NCI-H526 treated with DMSO at 0.1 percent for 48 hours (cell line): ENCODE data around the gene CYP20A1.
"Not testable (repeated sequence)": the region's sequence is repeated elsewhere in the genome, so short reads cannot be mapped to it uniquely, and the experiment has no call there.

ENCODE experiments used
- DNase-seq: peaks from one replicate; lab custom pipeline; 2025; lab: John Stamatoyannopoulos, UW

The CYP20A1 gene

DNA sequence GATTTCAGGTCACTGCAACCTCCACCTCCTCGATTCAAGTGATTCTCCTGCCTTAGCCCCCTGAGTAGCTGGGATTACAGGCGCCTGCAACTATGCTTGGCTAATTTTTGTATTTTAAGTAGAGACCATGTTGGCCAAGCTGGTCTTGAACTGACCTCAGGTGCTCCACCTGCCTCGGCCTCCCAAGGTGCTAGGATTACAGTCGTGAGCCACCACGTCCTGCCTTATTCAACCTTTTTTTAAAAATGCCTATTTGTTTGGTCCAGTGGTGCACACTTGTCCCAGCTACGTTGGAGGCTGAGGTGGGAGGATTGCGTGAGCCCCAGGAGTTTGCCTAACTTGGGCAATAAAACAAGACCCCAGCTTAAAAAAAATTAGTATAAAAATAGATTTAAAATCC is 43.3 kb downstream of the CYP20A1 start:
- DNase-seq = no peak

GRCh38 chr2:203286532-203286931 is 47.7 kb downstream of the CYP20A1 start:
- no peak for DNase-seq

DNA sequence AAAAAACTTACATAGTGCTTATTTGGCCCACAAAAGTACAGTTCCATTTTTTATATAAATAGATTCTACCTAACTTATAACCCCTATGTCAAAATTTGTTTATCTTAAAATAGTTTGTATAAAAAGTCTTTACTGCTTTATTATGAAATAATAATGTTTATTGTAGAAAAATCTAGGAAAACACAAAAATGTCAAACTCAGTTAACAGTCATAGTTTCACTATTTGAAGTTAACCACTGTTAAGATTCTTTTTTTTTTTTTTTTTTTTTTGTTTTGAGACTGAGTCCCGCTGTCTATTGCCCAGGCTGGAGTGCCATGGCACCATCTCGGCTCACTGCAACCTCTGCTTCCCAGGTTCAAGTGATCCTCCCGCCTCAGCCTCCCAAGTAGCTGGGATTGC is 62.8 kb downstream of the CYP20A1 start:
- no peak for DNase-seq

- not testable (repeated sequence) for DNase-seq
These were observed 63.8 kb downstream of the CYP20A1 start for GRCh38 chr2:203302586-203302985.

DNA sequence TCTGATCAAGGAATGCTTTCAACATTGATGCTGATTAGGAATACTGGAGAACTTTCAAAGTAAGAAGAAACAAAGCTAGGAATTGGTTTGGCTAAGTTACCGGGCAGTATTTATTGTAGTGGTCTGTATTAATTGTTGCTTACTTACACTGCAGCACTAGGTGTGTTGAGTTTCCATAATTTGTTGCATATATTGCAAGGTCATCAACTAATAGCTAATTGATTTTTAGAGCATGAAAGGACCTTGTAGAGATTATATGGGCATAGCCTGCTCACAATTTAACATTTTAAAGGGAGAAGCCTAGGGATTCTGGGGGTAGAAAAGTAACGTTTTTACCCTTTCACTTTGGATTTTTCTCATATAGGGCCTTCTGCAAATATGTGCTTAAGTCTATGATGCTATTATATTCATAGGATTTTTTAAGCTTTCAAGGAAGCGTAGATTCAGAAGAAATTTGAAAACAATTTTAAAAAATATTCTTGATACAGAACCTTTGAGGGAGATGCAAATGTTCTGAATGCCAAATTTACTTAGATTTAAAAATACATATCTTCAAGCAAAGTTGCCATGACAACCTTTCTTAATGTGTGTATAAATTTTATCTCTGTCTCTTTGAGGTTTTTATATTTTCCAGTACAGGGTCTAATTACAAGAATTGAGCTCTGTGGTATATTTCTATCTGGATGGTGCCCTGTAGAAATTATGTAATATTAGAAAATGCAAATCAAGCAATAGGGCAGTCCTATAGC is 72.0 kb downstream of the CYP20A1 start:
- DNase-seq = no peak

DNA sequence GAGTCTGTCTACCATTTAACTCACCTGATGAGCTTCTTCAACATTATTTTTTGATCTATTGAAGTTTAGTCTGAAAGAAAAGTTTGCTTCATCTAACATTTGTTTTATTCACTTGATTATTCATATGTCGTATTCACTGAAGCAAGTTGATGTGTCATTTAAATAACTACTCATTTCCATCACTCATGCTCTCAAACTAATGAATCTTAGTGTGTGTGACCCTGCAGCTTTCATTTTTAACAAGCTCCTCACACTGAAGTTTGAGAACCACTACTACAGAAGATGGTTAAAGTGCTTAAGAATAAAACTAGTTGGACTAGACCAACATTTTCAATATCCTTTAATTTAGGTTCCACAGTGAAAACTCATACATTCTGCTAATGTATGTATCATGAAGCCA is 87.5 kb downstream of the CYP20A1 start:
- no peak for DNase-seq

DNA sequence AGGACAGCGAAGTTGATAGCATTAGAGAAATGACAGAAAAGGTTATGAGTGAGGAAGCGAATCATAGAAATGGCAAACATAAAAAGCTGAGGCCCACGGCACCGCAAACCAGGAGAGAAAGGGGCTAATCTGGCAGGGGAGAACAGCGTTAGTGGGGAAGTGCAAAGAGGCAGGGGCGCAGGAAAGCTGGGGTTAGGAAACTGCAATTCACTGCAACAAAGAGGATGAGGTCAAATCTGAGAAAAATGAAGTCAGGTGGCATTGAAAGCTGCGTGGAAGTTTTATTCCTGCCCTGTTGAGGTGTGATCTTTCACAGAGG is 88.7 kb downstream of the CYP20A1 start:
- DNase-seq = peak; percentile 36

DNA sequence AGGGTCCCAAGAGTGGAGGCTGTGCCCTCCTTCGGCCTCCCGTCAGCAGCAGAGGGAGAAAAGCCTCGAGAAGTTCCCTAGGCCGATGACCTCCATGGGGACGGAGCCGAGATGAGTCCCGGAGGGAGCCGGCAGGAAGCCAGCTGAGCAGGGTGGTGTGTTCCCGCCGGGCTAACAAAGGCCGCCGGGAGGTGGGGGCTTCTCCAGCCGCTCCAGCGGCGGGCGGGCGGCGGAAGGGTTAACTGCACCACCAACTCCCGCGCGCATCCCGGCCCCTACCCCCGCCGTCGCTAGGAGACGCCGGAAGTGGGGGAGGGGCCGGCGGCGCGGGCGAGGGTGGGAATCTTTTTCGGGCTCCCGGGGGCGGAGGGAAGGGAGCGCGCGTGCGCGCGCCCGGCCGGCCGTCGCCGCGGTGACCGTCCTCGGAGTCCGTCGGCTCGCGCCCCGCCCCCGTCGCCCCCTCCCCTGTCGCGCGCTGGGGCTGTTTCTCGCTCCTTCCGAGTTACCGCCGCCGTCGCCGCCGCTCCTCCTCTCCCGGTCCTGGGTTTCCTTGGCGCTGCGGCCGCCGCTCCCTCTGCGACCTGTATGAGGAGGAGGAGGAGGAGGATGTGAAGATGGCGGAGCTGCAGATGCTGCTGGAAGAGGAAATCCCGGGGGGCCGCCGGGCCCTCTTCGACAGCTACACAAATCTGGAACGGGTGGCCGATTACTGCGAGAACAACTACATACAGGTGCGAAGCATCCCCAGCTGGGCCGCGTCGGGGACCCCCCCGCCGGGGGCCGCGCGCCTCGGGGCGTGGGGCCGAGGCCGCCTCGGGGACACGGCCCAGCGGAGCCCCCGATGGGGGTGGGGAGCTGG is 89.3 kb downstream of the CYP20A1 start, which contains the start of gene ABI2:
ABI2 (plus strand) TSS at position 494 of the 859 bp plus-strand sequence; CDS start at position 615, 121 bp downstream.
- peak; percentile 83 for DNase-seq

- peak; percentile 49 for DNase-seq
These were observed 90.1 kb downstream of the CYP20A1 start for GRCh38 chr2:203328760-203329540.

GRCh38 chr2:203330434-203330833 is 91.6 kb downstream of the CYP20A1 start:
- no peak for DNase-seq

GRCh38 chr2:203338322-203338721 is 99.5 kb downstream of the CYP20A1 start:
- no peak for DNase-seq

DNA sequence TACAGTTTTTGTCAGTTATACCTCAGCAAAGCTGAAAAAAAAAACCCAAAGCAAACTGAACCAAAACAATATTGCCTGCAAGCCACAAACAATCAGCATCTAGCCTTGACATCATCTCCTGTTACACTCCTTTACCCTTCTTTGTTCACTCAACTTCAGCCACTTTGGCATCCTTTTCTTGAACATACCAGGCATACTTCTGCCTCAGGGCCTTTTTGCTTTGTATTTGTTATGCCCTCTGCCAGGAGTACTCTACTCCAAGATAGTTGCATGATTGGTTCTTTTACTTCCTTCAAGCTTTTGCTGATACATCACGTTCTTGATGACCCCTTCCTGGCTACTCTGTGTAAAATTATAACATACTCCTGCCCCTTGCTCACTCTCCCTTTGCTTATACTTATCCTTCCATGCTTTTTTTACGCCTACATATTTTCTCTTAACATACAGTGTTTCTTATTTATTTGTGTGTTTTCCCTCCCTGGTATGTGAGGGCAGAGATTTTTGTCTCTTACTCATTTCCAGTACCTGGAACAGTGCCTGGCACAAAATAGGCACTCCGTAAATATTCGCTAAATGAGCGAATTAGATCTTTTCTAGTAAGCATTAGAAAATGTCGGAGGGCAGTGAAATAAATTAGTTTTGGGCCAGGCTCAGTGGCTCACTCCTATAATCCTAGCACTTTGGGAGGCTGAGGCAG is 102.1 kb downstream of the CYP20A1 start:
- no peak for DNase-seq

GRCh38 chr2:203341741-203342310 is 103.0 kb downstream of the CYP20A1 start:
- DNase-seq = no peak

- DNase-seq = not testable (repeated sequence)
These were observed 103.6 kb downstream of the CYP20A1 start for GRCh38 chr2:203342374-203342773.

DNA sequence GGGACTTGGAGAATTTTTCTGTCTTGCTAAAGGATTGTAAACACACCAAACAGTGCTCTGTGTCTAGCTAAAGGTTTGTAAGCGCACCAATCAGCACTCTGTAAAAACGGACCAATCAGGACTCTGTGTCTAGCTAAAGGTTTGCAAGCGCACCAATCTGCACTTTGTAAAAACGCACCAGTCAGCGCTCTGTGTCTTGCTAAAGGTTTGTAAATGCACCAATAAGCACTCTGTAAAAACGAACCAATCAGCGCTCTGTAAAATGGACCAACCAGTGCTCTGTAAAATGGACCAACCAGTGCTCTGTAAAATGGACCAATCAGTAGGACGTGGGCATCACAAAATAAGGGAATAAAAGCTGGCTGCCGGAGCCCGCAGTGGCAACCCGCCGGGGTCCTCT is 105.8 kb downstream of the CYP20A1 start:
- no peak for DNase-seq

GRCh38 chr2:203346612-203347011 is 107.8 kb downstream of the CYP20A1 start:
- DNase-seq = no peak

DNA sequence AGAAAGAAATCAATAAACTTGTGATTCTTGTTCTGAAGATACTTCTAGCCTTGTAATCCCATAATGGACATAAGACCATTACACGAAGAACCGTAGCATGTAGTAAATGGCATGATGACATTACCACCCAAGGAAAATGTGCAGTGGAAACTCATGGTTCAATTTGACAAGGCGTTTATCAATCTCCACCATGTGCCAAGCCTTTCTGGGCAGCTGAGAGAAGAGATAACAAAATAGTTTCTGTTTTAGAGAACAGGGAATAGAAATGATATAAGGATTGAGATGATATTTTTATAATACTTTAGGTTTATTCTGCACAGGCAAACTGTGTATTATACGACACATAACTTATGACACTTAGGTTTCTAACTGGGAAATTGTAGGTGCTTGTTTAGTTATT is 108.6 kb downstream of the CYP20A1 start:
- no peak for DNase-seq

DNA sequence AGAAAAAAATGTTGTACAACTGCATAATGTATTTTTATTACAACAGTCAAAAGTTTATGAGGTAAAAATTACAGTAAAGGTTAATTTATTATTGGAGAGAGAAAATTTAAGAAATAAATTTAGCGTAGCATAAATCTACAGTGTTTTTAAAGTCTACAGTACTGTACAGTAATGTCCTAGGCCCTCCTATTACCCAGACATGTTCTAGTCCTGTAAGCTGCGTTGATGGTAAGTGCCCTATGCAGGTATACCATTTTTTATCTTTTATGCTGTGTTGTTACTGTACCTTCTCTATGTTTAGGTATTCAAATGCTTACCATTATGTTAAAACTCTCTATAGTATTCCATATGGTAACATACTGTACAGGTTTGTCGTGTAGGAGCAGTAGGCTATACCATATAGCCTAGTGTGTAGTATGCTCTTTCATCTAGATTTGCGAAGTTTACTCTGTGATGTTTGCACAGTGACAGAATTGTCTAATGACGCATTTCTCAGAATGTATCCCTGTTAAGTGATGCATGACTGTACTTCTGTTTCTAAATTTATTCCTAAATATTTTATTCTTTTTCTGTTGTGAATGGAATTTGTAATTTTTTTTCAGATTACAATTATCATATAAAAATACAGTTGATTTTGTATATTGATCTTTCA is 113.9 kb downstream of the CYP20A1 start:
- DNase-seq = no peak

DNA sequence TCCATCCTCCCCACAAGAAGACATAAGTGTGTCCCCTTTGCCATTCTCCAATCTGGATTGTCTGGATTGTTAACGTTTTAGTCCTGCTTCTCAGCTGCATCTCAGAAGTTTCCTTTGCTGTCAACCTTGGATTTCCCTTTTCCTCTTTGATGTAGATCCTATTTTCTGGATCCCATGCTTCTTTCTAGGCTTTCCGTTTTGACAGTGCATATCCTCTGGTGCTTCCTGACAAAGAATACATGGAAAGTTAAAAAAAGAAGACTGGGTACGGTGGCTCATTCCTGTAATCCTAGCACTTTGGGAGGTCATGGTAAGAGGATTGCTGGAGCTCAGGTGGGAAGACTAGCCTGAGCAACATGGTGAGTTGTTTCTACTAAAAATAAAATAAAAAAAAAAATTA is 116.1 kb downstream of the CYP20A1 start:
- no peak for DNase-seq
